ENCODE measurements around the gene SIRT5.

The SIRT5 gene

GRCh38 chr6:13574571-13575376 lies at the start of gene SIRT5:
Gene SIRT5, plus strand, starts transcription at chr6:13574601. Its CDS starts 9,510 bp downstream, at chr6:13584111.
- peak; percentile 72 for DNase-seq

GRCh38 chr6:13524801-13525508 lies 49.4 kb upstream of the SIRT5 start:
- peak; percentile 61 for DNase-seq

- DNase-seq, result no peak
Measured at GRCh38 chr6:13526357-13526726, 48.1 kb upstream of the SIRT5 start.

- DNase-seq, result peak; percentile 89
Measured at GRCh38 chr6:13526727-13527670, 47.4 kb upstream of the SIRT5 start.

- no peak for DNase-seq
Measured at GRCh38 chr6:13527671-13528056, 46.7 kb upstream of the SIRT5 start.

- no peak for DNase-seq
Measured at GRCh38 chr6:13528232-13528631, 46.2 kb upstream of the SIRT5 start.

GRCh38 chr6:13528777-13529343 lies 45.5 kb upstream of the SIRT5 start:
- DNase-seq, result no peak

DNA sequence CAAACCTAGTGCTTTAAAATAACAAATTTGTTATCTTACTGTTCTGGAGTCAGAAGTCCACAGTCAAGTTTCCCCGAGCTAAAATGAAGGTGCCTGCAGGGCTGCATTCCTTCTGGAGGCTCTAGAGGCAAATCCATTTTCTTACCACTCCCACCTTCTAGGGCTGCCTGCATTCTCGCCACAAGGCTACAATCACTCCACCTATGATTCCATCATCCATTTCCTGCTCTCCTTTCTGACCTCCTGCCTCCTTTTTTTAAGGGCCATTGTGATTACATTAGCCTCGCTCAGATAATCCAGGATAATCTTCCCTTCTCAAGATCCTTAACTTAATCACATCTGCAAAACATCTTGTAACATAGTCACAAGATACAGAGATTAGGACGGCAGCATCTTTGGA lies 42.4 kb upstream of the SIRT5 start:
- DNase-seq, result no peak

GRCh38 chr6:13534536-13534935 lies 39.9 kb upstream of the SIRT5 start:
- no peak for DNase-seq

DNA sequence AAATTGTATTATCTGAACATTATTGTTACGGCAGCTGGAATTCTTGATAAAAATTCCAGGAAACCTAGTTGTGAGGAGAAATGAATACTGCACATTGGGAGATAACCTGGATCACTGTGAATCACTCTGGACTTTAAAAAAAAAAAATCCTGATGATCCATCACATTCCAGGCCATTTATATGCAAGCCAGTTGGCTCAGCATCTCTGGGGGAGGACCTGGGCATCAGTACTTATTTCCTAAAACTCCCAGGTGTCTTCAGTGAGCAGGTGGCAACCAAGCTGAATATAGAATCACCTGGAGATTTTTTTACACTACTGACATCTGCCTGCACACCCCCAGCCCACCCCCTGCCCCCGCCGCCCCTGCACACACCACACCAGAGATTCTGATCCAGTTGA lies 39.1 kb upstream of the SIRT5 start:
- DNase-seq, result no peak

DNA sequence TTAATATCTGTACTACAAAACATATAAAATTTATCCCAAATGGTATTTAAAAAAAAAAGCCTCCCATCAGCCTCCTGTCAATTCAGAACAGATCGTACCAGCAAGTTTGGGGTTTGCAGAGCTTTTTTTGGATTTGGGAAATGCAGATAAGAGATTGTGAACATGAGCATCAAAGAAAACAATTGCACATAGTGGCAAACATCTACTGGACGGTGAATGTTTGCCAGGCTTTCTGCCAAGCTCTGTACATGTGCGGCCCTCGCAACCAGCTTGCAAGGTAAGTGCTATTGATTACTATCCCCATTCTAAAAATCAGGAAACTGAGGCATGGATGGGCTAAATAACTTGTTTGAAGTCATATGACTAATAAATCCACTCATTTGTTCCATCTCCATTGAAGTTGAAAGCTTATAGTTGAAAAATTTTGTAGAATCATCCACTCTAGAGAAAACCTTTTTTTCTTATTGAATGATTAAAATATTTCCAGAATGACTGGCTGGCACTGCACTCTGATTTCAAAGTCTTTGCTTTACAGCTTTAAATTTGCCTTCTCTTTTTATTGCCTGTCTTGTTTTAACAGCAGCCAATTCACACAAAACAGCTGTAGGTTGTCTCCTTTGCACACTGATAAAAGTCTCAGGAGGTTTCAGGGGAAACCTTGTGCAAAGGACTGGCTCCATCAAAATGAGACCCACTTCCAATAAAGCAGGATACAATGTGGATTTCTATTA lies 37.4 kb upstream of the SIRT5 start:
- no peak for DNase-seq

DNA sequence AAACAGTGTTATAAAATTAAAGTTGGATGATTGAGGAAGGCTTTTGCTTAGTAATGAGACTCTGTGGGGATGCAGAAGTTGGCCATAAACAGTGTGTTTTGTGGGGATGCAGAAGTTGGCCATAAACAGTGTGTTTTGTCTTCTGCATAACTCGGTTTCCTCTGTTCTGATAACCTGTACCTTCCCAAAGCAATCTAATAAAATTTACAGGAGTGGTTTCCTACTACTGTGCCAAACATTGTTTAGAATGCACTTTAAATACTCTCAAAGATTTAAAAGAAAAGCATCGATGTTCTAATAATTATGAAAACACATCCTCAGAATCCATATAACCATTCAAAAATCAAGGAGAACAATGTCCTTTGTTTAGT lies 36.9 kb upstream of the SIRT5 start:
- DNase-seq, result no peak

DNA sequence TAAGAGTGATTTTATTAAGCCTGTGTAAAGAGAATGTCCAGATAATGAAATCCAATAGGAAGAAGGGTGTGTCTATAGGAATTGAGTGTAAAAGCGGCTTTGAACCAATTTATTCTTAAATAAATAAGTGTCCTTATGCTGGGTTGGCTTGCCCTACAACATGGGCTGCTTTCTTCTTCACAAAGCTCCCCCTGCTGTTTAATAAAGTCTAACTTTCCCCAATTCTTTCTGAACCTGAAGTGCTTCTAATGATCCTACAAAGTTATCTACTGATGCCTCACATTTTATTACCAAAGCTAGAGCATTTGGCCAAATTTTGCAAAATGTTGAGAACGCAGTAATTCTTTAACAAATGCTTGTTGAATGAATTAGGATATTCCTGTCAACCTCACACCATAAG lies 36.3 kb upstream of the SIRT5 start:
- DNase-seq, result no peak

DNA sequence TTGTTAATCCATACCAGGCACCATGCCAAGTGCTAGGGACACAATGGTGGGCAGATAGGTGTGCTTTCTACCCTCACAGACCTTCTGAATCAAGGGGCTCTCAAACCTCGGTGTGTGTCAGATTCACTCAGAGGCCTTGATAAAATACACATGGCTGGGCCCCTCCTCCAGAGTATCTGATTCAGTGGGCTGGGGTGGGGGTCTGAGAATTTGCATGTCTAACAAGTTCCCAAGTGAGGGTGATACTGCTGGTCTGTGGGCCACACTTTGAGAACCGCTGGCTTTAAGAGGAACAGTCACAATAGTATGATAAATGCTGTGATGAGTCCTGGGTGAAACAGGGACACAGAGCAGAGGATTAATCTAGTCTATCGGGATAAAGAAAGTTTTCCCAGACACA lies 35.8 kb upstream of the SIRT5 start:
- no peak for DNase-seq

GRCh38 chr6:13539572-13539971 lies 34.8 kb upstream of the SIRT5 start:
- no peak for DNase-seq

GRCh38 chr6:13541496-13541895 lies 32.9 kb upstream of the SIRT5 start:
- no peak for DNase-seq

GRCh38 chr6:13544454-13545186 lies 29.8 kb upstream of the SIRT5 start:
- DNase-seq, result no peak

DNA sequence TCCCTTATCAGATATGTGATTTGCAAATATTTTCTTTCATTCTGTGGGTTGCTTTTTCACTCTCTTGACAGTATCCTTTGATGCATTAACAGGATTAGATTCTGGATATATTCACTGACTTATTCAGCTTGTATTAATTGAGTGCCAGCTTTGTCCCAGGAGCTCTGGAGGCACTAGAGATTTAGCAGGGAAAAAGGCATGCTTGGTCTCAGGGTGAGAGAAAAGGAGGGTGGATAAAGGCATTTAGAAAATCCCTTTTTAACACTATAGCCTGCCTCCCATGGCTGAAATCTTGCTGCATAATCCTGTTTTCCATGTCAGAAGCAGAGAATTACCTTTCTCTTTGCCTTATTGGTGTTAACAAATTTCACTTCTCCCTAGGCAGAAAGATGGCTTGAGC lies 28.5 kb upstream of the SIRT5 start:
- DNase-seq, result no peak

- no peak for DNase-seq
Measured at GRCh38 chr6:13548500-13549210, 25.7 kb upstream of the SIRT5 start.

DNA sequence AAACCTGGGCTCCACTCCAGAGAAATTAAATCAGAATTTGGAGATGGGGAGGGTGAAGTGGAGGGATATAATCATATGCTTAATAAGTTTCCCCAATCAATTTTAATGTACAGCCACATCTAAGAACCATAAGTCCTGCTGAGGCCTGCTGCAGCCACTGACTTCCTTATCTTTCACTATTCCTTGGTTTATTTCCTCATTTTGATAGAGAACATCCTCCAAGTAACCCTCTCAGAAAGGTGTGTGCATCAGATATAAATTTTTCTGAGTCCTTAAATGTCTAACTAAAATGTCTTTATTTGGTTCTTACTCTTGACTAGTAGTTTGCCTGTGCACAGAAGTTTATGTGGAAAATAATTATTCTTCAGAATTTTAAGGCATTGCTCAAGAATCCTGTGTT lies 23.7 kb upstream of the SIRT5 start:
- no peak for DNase-seq

- no peak for DNase-seq
Measured at GRCh38 chr6:13553646-13554045, 20.8 kb upstream of the SIRT5 start.

All from NCI-H2171 (cell line).